ENCODE measurements around the gene PREX1. TPM values are rescaled to one million over a fixed set of nuclear protein-coding genes. Genes with fewer than 3 reads are reported as not detected.

Gene PREX1
- total and polyA plus RNA-seq, 2 donors (not counting 1 experiment from before 2014, with no cell fraction given) = 1.0 to 3.1 TPM

GRCh38 chr20:48785801-48786200 lies 42.0 kb downstream of the PREX1 start:
- Histone ChIP-seq H2AFZ (ENCODE audit: low read length) (no peak overlapping the region), H4K20me1 (ENCODE audit: control insufficient read depth, extremely low read depth, insufficient read depth, low read length) (no peaks in the 10 kb centered on the region), H3K79me2 (ENCODE audit: control insufficient read depth, insufficient read depth, low read length) (no peaks in the 10 kb centered on the region), H3K4me2 (ENCODE audit: extremely low read depth, insufficient read depth, low read length) (no peak overlapping the region), H3K36me3 (ENCODE audit: control insufficient read depth, insufficient read depth, low read length) (no peaks in the 10 kb centered on the region), H3K27ac (ENCODE audit: insufficient read depth, low read length) (no peak overlapping the region), H3K27me3 (ENCODE audit: control insufficient read depth, insufficient read depth, low read length) (no peaks in the 10 kb centered on the region), H3K9me3 (ENCODE audit: control insufficient read depth, insufficient read depth, low read depth, low read length) (no peaks in the 10 kb centered on the region), H3K4me1 (ENCODE audit: control insufficient read depth, extremely low read depth, insufficient read depth, low read length) (no peaks in the 10 kb centered on the region), H3K9ac (ENCODE audit: insufficient read depth, low read length) (no peak overlapping the region), H3K4me3 (replicated peaks in 1 of 4; ENCODE audit: control extremely low read depth in 1 of 4, insufficient read depth in 1 of 4, low read depth in 3 of 4, low read length in 4 of 4) (no peak overlapping the region)
- TF ChIP-seq CTCF (conservative IDR thresholded peaks at IDR 0.05 in 1 of 2, IDR thresholded peaks at IDR 0.05 in 1 of 2; ENCODE audit: low read depth in 1 of 2, low read length in 2 of 2) = no peak
- TF ChIP-seq EZH2 (IDR thresholded peaks at IDR 0.05; ENCODE audit: low read length, missing control alignments) = no peak
- DNase-seq (ENCODE audit: low read depth in 2 of 2) = no peak

- no peak for TF ChIP-seq CTCF (conservative IDR thresholded peaks at IDR 0.05 in 1 of 2, IDR thresholded peaks at IDR 0.05 in 1 of 2; ENCODE audit: low read depth in 1 of 2, low read length in 2 of 2)
- no peak overlapping the region for H2AFZ ChIP-seq (ENCODE audit: low read length)
- no peaks in the 10 kb centered on the region for H3K27me3 ChIP-seq (ENCODE audit: control insufficient read depth, insufficient read depth, low read length)
- DNase-seq (ENCODE audit: low read depth in 2 of 2) = no peak
- no peaks in the 10 kb centered on the region for H3K36me3 ChIP-seq (ENCODE audit: control insufficient read depth, insufficient read depth, low read length)
- H3K4me3 ChIP-seq (replicated peaks in 1 of 4; ENCODE audit: control extremely low read depth in 1 of 4, insufficient read depth in 1 of 4, low read depth in 3 of 4, low read length in 4 of 4) = no peak overlapping the region
- H3K4me2 ChIP-seq (ENCODE audit: extremely low read depth, insufficient read depth, low read length) = no peak overlapping the region
- H3K9me3 ChIP-seq (ENCODE audit: control insufficient read depth, insufficient read depth, low read depth, low read length) = no peaks in the 10 kb centered on the region
- no peak overlapping the region for H3K27ac ChIP-seq (ENCODE audit: insufficient read depth, low read length)
- no peaks in the 10 kb centered on the region for H3K4me1 ChIP-seq (ENCODE audit: control insufficient read depth, extremely low read depth, insufficient read depth, low read length)
- no peak overlapping the region for H3K9ac ChIP-seq (ENCODE audit: insufficient read depth, low read length)
- no peaks in the 10 kb centered on the region for H4K20me1 ChIP-seq (ENCODE audit: control insufficient read depth, extremely low read depth, insufficient read depth, low read length)
- no peaks in the 10 kb centered on the region for H3K79me2 ChIP-seq (ENCODE audit: control insufficient read depth, insufficient read depth, low read length)
Observed at GRCh38 chr20:48785256-48785655, 42.5 kb downstream of the PREX1 start.

- TF ChIP-seq CTCF (conservative IDR thresholded peaks at IDR 0.05 in 1 of 2, IDR thresholded peaks at IDR 0.05 in 1 of 2; ENCODE audit: low read depth in 1 of 2, low read length in 2 of 2) (no peak), EZH2 (IDR thresholded peaks at IDR 0.05; ENCODE audit: low read length, missing control alignments) (no peak)
Observed at GRCh38 chr20:48784273-48784641, 43.5 kb downstream of the PREX1 start.

More at GRCh38 chr20:48784273-48784641, 43.5 kb downstream of the PREX1 start:
- Histone ChIP-seq H3K9ac (ENCODE audit: insufficient read depth, low read length) (no peak overlapping the region), H4K20me1 (ENCODE audit: control insufficient read depth, extremely low read depth, insufficient read depth, low read length) (no peaks in the 10 kb centered on the region), H3K27ac (ENCODE audit: insufficient read depth, low read length) (no peak overlapping the region), H3K27me3 (ENCODE audit: control insufficient read depth, insufficient read depth, low read length) (no peaks in the 10 kb centered on the region), H3K4me3 (replicated peaks in 1 of 4; ENCODE audit: control extremely low read depth in 1 of 4, insufficient read depth in 1 of 4, low read depth in 3 of 4, low read length in 4 of 4) (no peak overlapping the region), H3K4me1 (ENCODE audit: control insufficient read depth, extremely low read depth, insufficient read depth, low read length) (no peaks in the 10 kb centered on the region), H2AFZ (ENCODE audit: low read length) (no peak overlapping the region), H3K79me2 (ENCODE audit: control insufficient read depth, insufficient read depth, low read length) (no peaks in the 10 kb centered on the region), H3K4me2 (ENCODE audit: extremely low read depth, insufficient read depth, low read length) (no peak overlapping the region), H3K36me3 (ENCODE audit: control insufficient read depth, insufficient read depth, low read length) (no peaks in the 10 kb centered on the region), H3K9me3 (ENCODE audit: control insufficient read depth, insufficient read depth, low read depth, low read length) (no peaks in the 10 kb centered on the region)
- no peak for DNase-seq (ENCODE audit: low read depth in 2 of 2)

All from fibroblast of lung (primary cell).